ENCODE measurements around the gene UCN3.

GRCh38 chr10:5391790-5392189 lies 27.0 kb downstream of the UCN3 start:
- TF ChIP-seq, protein P1, sequence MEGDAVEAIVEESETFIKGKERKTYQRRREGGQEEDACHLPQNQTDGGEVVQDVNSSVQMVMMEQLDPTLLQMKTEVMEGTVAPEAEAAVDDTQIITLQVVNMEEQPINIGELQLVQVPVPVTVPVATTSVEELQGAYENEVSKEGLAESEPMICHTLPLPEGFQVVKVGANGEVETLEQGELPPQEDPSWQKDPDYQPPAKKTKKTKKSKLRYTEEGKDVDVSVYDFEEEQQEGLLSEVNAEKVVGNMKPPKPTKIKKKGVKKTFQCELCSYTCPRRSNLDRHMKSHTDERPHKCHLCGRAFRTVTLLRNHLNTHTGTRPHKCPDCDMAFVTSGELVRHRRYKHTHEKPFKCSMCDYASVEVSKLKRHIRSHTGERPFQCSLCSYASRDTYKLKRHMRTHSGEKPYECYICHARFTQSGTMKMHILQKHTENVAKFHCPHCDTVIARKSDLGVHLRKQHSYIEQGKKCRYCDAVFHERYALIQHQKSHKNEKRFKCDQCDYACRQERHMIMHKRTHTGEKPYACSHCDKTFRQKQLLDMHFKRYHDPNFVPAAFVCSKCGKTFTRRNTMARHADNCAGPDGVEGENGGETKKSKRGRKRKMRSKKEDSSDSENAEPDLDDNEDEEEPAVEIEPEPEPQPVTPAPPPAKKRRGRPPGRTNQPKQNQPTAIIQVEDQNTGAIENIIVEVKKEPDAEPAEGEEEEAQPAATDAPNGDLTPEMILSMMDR (IDR thresholded peaks at IDR 0.05), result no peak
- TF ChIP-seq POLR2A (IDR thresholded peaks at IDR 0.05), result no peak
